Panc1 (cell line): Measurements from ENCODE around the gene ALPK3. TPM values are rescaled to one million over a fixed set of nuclear protein-coding genes. Genes with fewer than 3 reads are reported as not detected.

Source experiments
- ATAC-seq: fragments of 200-7000 bp; cut with Tn5 transposase; 2 replicates; pipeline ENCODE4 v1.9.1; 2020; ENCODE audit warnings: mild to moderate bottlenecking, moderate library complexity
- BruUV-seq: library from RNA; stranded (reverse); fragments of 400-500 nt; replicated peaks from 2 replicates; lab custom pipeline; 2021; lab: Mats Ljungman, UMichigan
- CTCF ChIA-PET: fragments of 300-600 bp; sonication (Branson Sonifier 250); formaldehyde crosslinking; loops from one replicate; lab custom pipeline; 2022; ENCODE audit warnings: antibody characterized with exemption; lab: Charles Lee
- POLR2A ChIA-PET: fragments of 300-600 bp; sonication (Branson Sonifier 250); formaldehyde crosslinking; loops from one replicate; lab custom pipeline; 2022; ENCODE audit warnings: antibody characterized with exemption; lab: Charles Lee
- DNase-seq: peaks from one replicate; pipeline ENCODE4 v3.0.0-alpha.2; 2010; ENCODE audit warnings: low read depth, low spot score
- H3K27ac ChIP-seq: 2 replicates; pipeline ENCODE4 v1.5.1; 2011; ENCODE audit warnings: mild to moderate bottlenecking, low read length, inconsistent platforms
- H3K27me3 ChIP-seq: fragments of 200-500 bp; sonication (Bioruptor generic); 2 replicates; pipeline ENCODE4 v1.6.0; 2014; ENCODE audit warnings: low read length, inconsistent platforms; ENCODE audit not compliant: control insufficient read depth, insufficient read depth
- H3K36me3 ChIP-seq: fragments of 200-500 bp; sonication (Bioruptor generic); 2 replicates; pipeline ENCODE4 v1.5.1; 2014; ENCODE audit warnings: inconsistent platforms, mild to moderate bottlenecking, low read length, moderate library complexity; ENCODE audit not compliant: control insufficient read depth, insufficient read depth
- H3K4me1 ChIP-seq: 2 replicates; pipeline ENCODE4 v1.5.1; 2011; ENCODE audit warnings: inconsistent platforms, mild to moderate bottlenecking, low read length, moderate library complexity; ENCODE audit not compliant: control insufficient read depth, insufficient read depth
- H3K4me3 ChIP-seq, 2 experiments: 2 replicates each; pipeline ENCODE4 v1.5.1; 2011 to 2012; ENCODE audit warnings: low read depth in 2 of 2, low read length in 2 of 2, mild to moderate bottlenecking in 2 of 2, inconsistent platforms in 1 of 2, moderate library complexity in 1 of 2
- H3K9me3 ChIP-seq: fragments of 200-500 bp; sonication (Bioruptor generic); 2 replicates; pipeline ENCODE4 v1.5.1; 2014; ENCODE audit warnings: low read depth, mild to moderate bottlenecking, inconsistent platforms, low read length, moderate library complexity; ENCODE audit not compliant: control insufficient read depth, insufficient read depth
- CTCF ChIP-seq: fragments of 450-650 bp; IDR thresholded peaks from 2 replicates; pipeline ENCODE4 v1.5.1; 2017; ENCODE audit warnings: mild to moderate bottlenecking
- POLR2AphosphoS5 ChIP-seq: IDR thresholded peaks from 2 replicates; pipeline ENCODE4 v1.6.1; 2012; ENCODE audit warnings: mild to moderate bottlenecking, low read depth, low read length, moderate library complexity
- REST ChIP-seq, 2 experiments: IDR thresholded peaks; 2 replicates each; pipeline ENCODE4 v1.6.1; 2011 to 2012; ENCODE audit warnings: low read depth in 2 of 2, control low read depth in 1 of 2, low read length in 1 of 2, mild to moderate bottlenecking in 1 of 2, moderate library complexity in 1 of 2; ENCODE audit not compliant: insufficient read depth in 1 of 2
- SIN3A ChIP-seq: IDR thresholded peaks from 2 replicates; pipeline ENCODE4 v1.6.1; 2012; ENCODE audit warnings: low read depth, mild to moderate bottlenecking, low read length, moderate library complexity, borderline replicate concordance; ENCODE audit not compliant: insufficient read depth
- TCF7L2 ChIP-seq: IDR thresholded peaks from 2 replicates; pipeline ENCODE4 v1.6.1; 2011; ENCODE audit warnings: mild to moderate bottlenecking, low read depth, low read length, inconsistent platforms
- in situ Hi-C: cut with HindIII; loops from 2 replicates; pipeline ENCODE4 v1.10.0; 2016; ENCODE audit warnings: low sequenced_read_pairs, low pct_unique_long_range_greater_than_20kb
- intact Hi-C: fragments of 100-400 bp; cut with micrococcal nuclease; formaldehyde crosslinking; loops from one replicate; pipeline ENCODE4 v1.10.0; 2022; ENCODE audit not compliant: unreplicated experiment
- total RNA-seq: library from RNA; stranded (reverse); gene quantifications from one replicate; pipeline ENCODE4 v1.2.1, GENCODE V29; 2021; ENCODE audit not compliant: unreplicated experiment

ALPK3 gene
- total RNA-seq, 1 experiment from 2014 or later: 1.0 TPM

GRCh38 chr15:84781495-84781894 is 35.7 kb upstream of the ALPK3 start:
- Histone ChIP-seq H3K4me1 (no peaks in the 10 kb centered on the region), H3K27me3 (no peaks in the 10 kb centered on the region), H3K9me3 (no peaks in the 10 kb centered on the region), H3K4me3 (no peak overlapping the region), H3K36me3 (peaks cover 10% of the 10 kb centered on the region; the same call in 1 of the 2 replicates), H3K27ac (no peak overlapping the region)
- TF ChIP-seq TCF7L2 (no peak), POLR2AphosphoS5 (no peak), CTCF (no peak), SIN3A (no peak), REST (IDR thresholded peaks at IDR 0.05; ENCODE audit: insufficient read depth in 1 of 2, low read depth in 2 of 2, low read length in 1 of 2) (no peak)
- BruUV-seq: no TSS peak
- ChIA-PET POLR2A (no interaction called here), CTCF (no interaction called here)
- in situ Hi-C loops: no loop called here
- no peak for ATAC-seq
- intact Hi-C loops: no loop called here
- DNase-seq: no peak

- ChIA-PET CTCF (no interaction called here), POLR2A (no interaction called here)
- no TSS peak for BruUV-seq
- intact Hi-C loops (no loop called here), in situ Hi-C loops (no loop called here)
- H3K27me3 ChIP-seq: no peaks in the 10 kb centered on the region
- no peaks in the 10 kb centered on the region for H3K4me1 ChIP-seq
- no peak for TF ChIP-seq SIN3A
- TF ChIP-seq REST (IDR thresholded peaks at IDR 0.05; ENCODE audit: insufficient read depth in 1 of 2, low read depth in 2 of 2, low read length in 1 of 2): no peak
- TF ChIP-seq POLR2AphosphoS5: no peak
- TF ChIP-seq TCF7L2: no peak
- TF ChIP-seq CTCF: no peak
- peaks cover 10% of the 10 kb centered on the region; the same call in 1 of the 2 replicates for H3K36me3 ChIP-seq
- no peaks in the 10 kb centered on the region for H3K9me3 ChIP-seq
- no peak for DNase-seq
- H3K4me3 ChIP-seq: no peak overlapping the region
- ATAC-seq: no peak
- no peak overlapping the region for H3K27ac ChIP-seq
These were observed 34.8 kb upstream of the ALPK3 start for GRCh38 chr15:84782346-84782745.
